NCI-H146 treated with DMSO at 0.1 percent for 48 hours (cell line): ENCODE measurements around the gene SPINDOC.
A peak's percentile ranks its signal among the peaks of the same experiment; 100 is the strongest.

ENCODE experiments used
- DNase-seq: peaks from one replicate; lab custom pipeline; 2025; ENCODE audit not compliant: unreplicated experiment; lab: John Stamatoyannopoulos, UW

The SPINDOC gene

GRCh38 chr11:63832336-63832735, 19.1 kb downstream of the SPINDOC start:
- no peak for DNase-seq

GRCh38 chr11:63833048-63833447, 19.8 kb downstream of the SPINDOC start:
- DNase-seq: no peak

GRCh38 chr11:63834535-63835157, 21.4 kb downstream of the SPINDOC start:
- DNase-seq: no peak

GRCh38 chr11:63835158-63835545, 21.9 kb downstream of the SPINDOC start:
- no peak for DNase-seq

GRCh38 chr11:63837027-63837688, 23.9 kb downstream of the SPINDOC start:
- peak; percentile 73 for DNase-seq

GRCh38 chr11:63837739-63838138, 24.5 kb downstream of the SPINDOC start:
- no peak for DNase-seq

- no peak for DNase-seq
These were observed 25.0 kb downstream of the SPINDOC start for GRCh38 chr11:63838150-63838677.

GRCh38 chr11:63838678-63839507, 25.6 kb downstream of the SPINDOC start, which contains the start of gene MARK2:
Gene MARK2, plus strand, starts transcription at chr11:63839110. Its CDS starts 397 bp downstream, at chr11:63839507.
- DNase-seq: peak; percentile 98

GRCh38 chr11:63839508-63840355, 26.5 kb downstream of the SPINDOC start:
- no peak for DNase-seq

- DNase-seq: no peak
These were observed 27.3 kb downstream of the SPINDOC start for GRCh38 chr11:63840356-63841060.

- no peak for DNase-seq
These were observed 28.3 kb downstream of the SPINDOC start for GRCh38 chr11:63841554-63841953.

- no peak for DNase-seq
These were observed 29.8 kb downstream of the SPINDOC start for GRCh38 chr11:63843041-63843440.

- DNase-seq: no peak
These were observed 31.6 kb downstream of the SPINDOC start for GRCh38 chr11:63844836-63845235.

- no peak for DNase-seq
These were observed 32.0 kb downstream of the SPINDOC start for GRCh38 chr11:63845303-63845702.

- no peak for DNase-seq
These were observed 32.7 kb downstream of the SPINDOC start for GRCh38 chr11:63845911-63846310.

- no peak for DNase-seq
These were observed 33.6 kb downstream of the SPINDOC start for GRCh38 chr11:63846897-63847296.

- no peak for DNase-seq
These were observed 34.1 kb downstream of the SPINDOC start for GRCh38 chr11:63847363-63847762.

GRCh38 chr11:63849691-63850090, 36.4 kb downstream of the SPINDOC start:
- DNase-seq: no peak

GRCh38 chr11:63850920-63851319, 37.7 kb downstream of the SPINDOC start:
- no peak for DNase-seq

- DNase-seq: no peak
These were observed 38.1 kb downstream of the SPINDOC start for GRCh38 chr11:63851364-63851763.
